WTC11 (cell line): ENCODE results near the gene NEK2. TPM values are rescaled to one million over a fixed set of nuclear protein-coding genes. Genes with fewer than 3 reads are reported as not detected.
A peak's percentile ranks its signal among the peaks of the same experiment; 100 is the strongest.

Experiments
- ATAC-seq: fragments of 200-7000 bp; cut with Tn5 transposase; 2 replicates; pipeline ENCODE4 v1.10.0; 2021; ENCODE audit warnings: mild to moderate bottlenecking, moderate library complexity
- CTCF ChIA-PET: fragments of 300-600 bp; sonication (Branson Sonifier 250); formaldehyde crosslinking; loops from one replicate; lab custom pipeline; 2021; ENCODE audit warnings: antibody characterized with exemption; lab: Charles Lee
- POLR2A ChIA-PET: fragments of 350-600 bp; sonication (Branson Sonifier 250); formaldehyde crosslinking; loops from one replicate; lab custom pipeline; 2021; ENCODE audit warnings: antibody characterized with exemption; lab: Charles Lee
- DNase-seq: peaks from one replicate; pipeline ENCODE4 v3.0.0; 2021; ENCODE audit warnings: low spot score
- H3K27ac Mint-ChIP-seq: 2 replicates; pipeline ENCODE4 v1.8.0; 2021; ENCODE audit warnings: mixed read lengths
- H3K27me3 Mint-ChIP-seq: 2 replicates; pipeline ENCODE4 v1.8.0; 2021; ENCODE audit warnings: low read depth, mild to moderate bottlenecking, moderate library complexity, mixed read lengths
- H3K36me3 Mint-ChIP-seq: 2 replicates; pipeline ENCODE4 v1.8.0; 2021; ENCODE audit warnings: mixed read lengths
- H3K4me1 Mint-ChIP-seq: 2 replicates; pipeline ENCODE4 v1.8.0; 2022; ENCODE audit warnings: mixed read lengths
- H3K4me3 Mint-ChIP-seq: 2 replicates; pipeline ENCODE4 v1.8.0; 2021; ENCODE audit warnings: mild to moderate bottlenecking, moderate library complexity, mixed read lengths
- H3K9me3 Mint-ChIP-seq: 2 replicates; pipeline ENCODE4 v1.8.0; 2021; ENCODE audit warnings: mixed read lengths
- ESRRA ChIP-seq: sonication (generic); formaldehyde crosslinking; IDR thresholded peaks from 2 replicates; pipeline ENCODE4 v1.8.1; 2022; ENCODE audit warnings: mild to moderate bottlenecking, missing genetic modification reagents, borderline replicate concordance
- FOXJ3 ChIP-seq: sonication (generic); formaldehyde crosslinking; IDR thresholded peaks from 2 replicates; pipeline ENCODE4 v1.9.0; 2021; ENCODE audit warnings: missing genetic modification reagents, mild to moderate bottlenecking, borderline replicate concordance
- JAZF1 ChIP-seq: fragments of 250-450 bp; sonication (Bioruptor Pico); IDR thresholded peaks from 2 replicates; pipeline ENCODE4 v1.9.0; 2021; ENCODE audit warnings: moderate library complexity, mild to moderate bottlenecking, inconsistent platforms
- SP1 ChIP-seq: sonication (generic); formaldehyde crosslinking; conservative IDR thresholded peaks from 2 replicates; pipeline ENCODE4 v1.8.1; 2022; ENCODE audit warnings: missing genetic modification reagents
- TCF7 ChIP-seq: sonication (generic); formaldehyde crosslinking; IDR thresholded peaks from 2 replicates; pipeline ENCODE4 v1.8.0; 2022; ENCODE audit warnings: mild to moderate bottlenecking, low read depth, missing genetic modification reagents, moderate library complexity
- TEAD1 ChIP-seq: sonication (generic); formaldehyde crosslinking; IDR thresholded peaks from 2 replicates; pipeline ENCODE4 v1.8.0; 2022; ENCODE audit warnings: mild to moderate bottlenecking, missing genetic modification reagents
- ZNF317 ChIP-seq: sonication (generic); formaldehyde crosslinking; IDR thresholded peaks from 2 replicates; pipeline ENCODE4 v1.8.1; 2023; ENCODE audit warnings: low read depth, mild to moderate bottlenecking, moderate library complexity, missing genetic modification reagents, borderline replicate concordance
- ZNF423 ChIP-seq: fragments of 250-450 bp; sonication (Bioruptor Pico); IDR thresholded peaks from 2 replicates; pipeline ENCODE4 v2.1.2; 2022; ENCODE audit warnings: mild to moderate bottlenecking, moderate library complexity
- ZNF671 ChIP-seq: fragments of 250-450 bp; sonication (Bioruptor Pico); IDR thresholded peaks from 2 replicates; pipeline ENCODE4 v1.8.0; 2021; ENCODE audit warnings: mild to moderate bottlenecking
- total RNA-seq: library from RNA; stranded (reverse); gene quantifications from 3 replicates; pipeline ENCODE4 v1.2.3, GENCODE V29; 2021
- TF ChIP-seq, protein P1 (sequence below): sonication (generic); formaldehyde crosslinking; IDR thresholded peaks from 2 replicates; pipeline ENCODE4 v1.8.0; 2022; ENCODE audit warnings: mild to moderate bottlenecking, missing genetic modification reagents
- TF ChIP-seq, protein P2 (sequence below): fragments of 250-450 bp; sonication (Bioruptor Pico); IDR thresholded peaks from 2 replicates; pipeline ENCODE4 v2.1.2; 2022; ENCODE audit warnings: mild to moderate bottlenecking, moderate library complexity
- TF ChIP-seq, protein P3 (sequence below): sonication (generic); formaldehyde crosslinking; IDR thresholded peaks from 2 replicates; pipeline ENCODE4 v1.8.1; 2023; ENCODE audit warnings: mild to moderate bottlenecking, missing genetic modification reagents, borderline replicate concordance
- TF ChIP-seq, protein P4 (sequence below): sonication (generic); formaldehyde crosslinking; IDR thresholded peaks from 2 replicates; pipeline ENCODE4 v1.8.1; 2022; ENCODE audit warnings: low read depth, mild to moderate bottlenecking, moderate library complexity, missing genetic modification reagents, borderline replicate concordance
- TF ChIP-seq, protein P5 (sequence below): sonication (generic); formaldehyde crosslinking; IDR thresholded peaks from 2 replicates; pipeline ENCODE4 v1.8.1; 2022; ENCODE audit warnings: mild to moderate bottlenecking, missing genetic modification reagents, moderate library complexity, borderline replicate concordance
- TF ChIP-seq, protein P6 (sequence below): sonication (generic); formaldehyde crosslinking; IDR thresholded peaks from 2 replicates; pipeline ENCODE4 v1.8.0; 2023; ENCODE audit warnings: missing genetic modification reagents, mild to moderate bottlenecking, borderline replicate concordance

Gene NEK2
- total RNA-seq, 1 experiment from 2014 or later: 23.5 TPM

DNA sequence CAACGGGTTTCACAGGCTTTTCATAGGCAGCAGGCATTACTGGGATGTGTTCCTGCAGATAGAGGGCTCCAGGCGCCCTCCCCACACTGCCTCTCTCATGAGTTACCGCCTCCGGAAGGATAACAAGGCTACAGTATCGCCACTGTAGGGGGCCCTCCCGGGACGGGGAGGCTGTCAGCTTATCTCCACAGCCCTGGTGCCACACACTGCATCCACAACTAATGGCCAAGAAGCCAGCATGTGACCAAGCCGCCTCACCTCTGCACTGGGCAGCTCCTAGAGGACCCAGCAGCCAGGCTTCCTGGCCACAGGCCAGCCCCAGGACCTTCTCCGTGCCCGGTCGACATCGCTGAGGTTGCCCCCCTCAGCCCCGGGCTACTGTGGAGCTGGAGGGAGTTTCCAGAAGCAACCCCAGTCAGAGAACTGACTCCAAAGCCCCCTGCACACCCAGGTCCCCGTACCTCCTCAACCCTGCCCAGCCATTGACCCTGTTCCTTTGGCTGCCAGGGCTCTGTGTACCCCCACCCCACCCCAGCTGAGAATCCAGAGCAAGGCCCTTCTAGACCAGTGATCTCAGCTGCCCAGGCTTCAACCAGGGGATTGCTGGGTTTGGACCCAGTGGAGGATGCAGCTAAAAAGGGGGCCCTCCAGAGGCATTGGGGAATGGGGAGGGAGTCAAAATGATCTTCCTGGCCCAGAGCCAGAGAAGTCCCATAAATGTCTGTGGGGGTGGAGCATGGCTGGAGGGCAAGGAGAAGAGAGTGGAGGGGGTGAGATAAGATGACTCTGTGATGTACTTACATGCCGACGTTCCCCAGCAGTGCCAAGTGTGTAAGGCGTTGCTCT, 45.0 kb downstream of the NEK2 start:
- TF ChIP-seq SP1 (no peak), ZNF317 (CRISPR knock-in tag) (no peak), TCF7 (no peak), ZNF423 (CRISPR knock-in tag) (no peak)
- TF ChIP-seq, protein P1, sequence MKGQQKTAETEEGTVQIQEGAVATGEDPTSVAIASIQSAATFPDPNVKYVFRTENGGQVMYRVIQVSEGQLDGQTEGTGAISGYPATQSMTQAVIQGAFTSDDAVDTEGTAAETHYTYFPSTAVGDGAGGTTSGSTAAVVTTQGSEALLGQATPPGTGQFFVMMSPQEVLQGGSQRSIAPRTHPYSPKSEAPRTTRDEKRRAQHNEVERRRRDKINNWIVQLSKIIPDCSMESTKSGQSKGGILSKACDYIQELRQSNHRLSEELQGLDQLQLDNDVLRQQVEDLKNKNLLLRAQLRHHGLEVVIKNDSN (CRISPR knock-in tag): no peak
- TF ChIP-seq, protein P2, sequence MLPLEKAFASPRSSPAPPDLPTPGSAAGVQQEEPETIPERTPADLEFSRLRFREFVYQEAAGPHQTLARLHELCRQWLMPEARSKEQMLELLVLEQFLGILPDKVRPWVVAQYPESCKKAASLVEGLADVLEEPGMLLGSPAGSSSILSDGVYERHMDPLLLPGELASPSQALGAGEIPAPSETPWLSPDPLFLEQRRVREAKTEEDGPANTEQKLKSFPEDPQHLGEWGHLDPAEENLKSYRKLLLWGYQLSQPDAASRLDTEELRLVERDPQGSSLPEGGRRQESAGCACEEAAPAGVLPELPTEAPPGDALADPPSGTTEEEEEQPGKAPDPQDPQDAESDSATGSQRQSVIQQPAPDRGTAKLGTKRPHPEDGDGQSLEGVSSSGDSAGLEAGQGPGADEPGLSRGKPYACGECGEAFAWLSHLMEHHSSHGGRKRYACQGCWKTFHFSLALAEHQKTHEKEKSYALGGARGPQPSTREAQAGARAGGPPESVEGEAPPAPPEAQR (CRISPR knock-in tag): no peak
- TF ChIP-seq, protein P3, sequence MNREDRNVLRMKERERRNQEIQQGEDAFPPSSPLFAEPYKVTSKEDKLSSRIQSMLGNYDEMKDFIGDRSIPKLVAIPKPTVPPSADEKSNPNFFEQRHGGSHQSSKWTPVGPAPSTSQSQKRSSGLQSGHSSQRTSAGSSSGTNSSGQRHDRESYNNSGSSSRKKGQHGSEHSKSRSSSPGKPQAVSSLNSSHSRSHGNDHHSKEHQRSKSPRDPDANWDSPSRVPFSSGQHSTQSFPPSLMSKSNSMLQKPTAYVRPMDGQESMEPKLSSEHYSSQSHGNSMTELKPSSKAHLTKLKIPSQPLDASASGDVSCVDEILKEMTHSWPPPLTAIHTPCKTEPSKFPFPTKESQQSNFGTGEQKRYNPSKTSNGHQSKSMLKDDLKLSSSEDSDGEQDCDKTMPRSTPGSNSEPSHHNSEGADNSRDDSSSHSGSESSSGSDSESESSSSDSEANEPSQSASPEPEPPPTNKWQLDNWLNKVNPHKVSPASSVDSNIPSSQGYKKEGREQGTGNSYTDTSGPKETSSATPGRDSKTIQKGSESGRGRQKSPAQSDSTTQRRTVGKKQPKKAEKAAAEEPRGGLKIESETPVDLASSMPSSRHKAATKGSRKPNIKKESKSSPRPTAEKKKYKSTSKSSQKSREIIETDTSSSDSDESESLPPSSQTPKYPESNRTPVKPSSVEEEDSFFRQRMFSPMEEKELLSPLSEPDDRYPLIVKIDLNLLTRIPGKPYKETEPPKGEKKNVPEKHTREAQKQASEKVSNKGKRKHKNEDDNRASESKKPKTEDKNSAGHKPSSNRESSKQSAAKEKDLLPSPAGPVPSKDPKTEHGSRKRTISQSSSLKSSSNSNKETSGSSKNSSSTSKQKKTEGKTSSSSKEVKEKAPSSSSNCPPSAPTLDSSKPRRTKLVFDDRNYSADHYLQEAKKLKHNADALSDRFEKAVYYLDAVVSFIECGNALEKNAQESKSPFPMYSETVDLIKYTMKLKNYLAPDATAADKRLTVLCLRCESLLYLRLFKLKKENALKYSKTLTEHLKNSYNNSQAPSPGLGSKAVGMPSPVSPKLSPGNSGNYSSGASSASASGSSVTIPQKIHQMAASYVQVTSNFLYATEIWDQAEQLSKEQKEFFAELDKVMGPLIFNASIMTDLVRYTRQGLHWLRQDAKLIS (CRISPR knock-in tag): no peak
- TF ChIP-seq, protein P4, sequence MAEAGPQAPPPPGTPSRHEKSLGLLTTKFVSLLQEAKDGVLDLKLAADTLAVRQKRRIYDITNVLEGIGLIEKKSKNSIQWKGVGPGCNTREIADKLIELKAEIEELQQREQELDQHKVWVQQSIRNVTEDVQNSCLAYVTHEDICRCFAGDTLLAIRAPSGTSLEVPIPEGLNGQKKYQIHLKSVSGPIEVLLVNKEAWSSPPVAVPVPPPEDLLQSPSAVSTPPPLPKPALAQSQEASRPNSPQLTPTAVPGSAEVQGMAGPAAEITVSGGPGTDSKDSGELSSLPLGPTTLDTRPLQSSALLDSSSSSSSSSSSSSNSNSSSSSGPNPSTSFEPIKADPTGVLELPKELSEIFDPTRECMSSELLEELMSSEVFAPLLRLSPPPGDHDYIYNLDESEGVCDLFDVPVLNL (CRISPR knock-in tag): no peak
- TF ChIP-seq, protein P5, sequence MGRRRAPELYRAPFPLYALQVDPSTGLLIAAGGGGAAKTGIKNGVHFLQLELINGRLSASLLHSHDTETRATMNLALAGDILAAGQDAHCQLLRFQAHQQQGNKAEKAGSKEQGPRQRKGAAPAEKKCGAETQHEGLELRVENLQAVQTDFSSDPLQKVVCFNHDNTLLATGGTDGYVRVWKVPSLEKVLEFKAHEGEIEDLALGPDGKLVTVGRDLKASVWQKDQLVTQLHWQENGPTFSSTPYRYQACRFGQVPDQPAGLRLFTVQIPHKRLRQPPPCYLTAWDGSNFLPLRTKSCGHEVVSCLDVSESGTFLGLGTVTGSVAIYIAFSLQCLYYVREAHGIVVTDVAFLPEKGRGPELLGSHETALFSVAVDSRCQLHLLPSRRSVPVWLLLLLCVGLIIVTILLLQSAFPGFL (CRISPR knock-in tag): no peak
- CTCF ChIA-PET: interaction anchor here (1.0 to 1.7 kb wide), 3 partner anchors 13 to 154 kb away, joined by 3 to 4 read pairs (median 3); partner anchors contain the start of gene SLC30A1
- Mint-ChIP-seq H3K36me3 (no peaks in the 10 kb centered on the region), H3K4me3 (no peak overlapping the region), H3K27me3 (no peaks in the 10 kb centered on the region; the same call in 1 of the 2 replicates), H3K27ac (no peak overlapping the region), H3K4me1 (no peaks in the 10 kb centered on the region; the same call in 1 of the 2 replicates), H3K9me3 (no peaks in the 10 kb centered on the region)
- POLR2A ChIA-PET: no interaction called here
- ATAC-seq (peak; percentile 88), DNase-seq (peak; percentile 43)

DNA sequence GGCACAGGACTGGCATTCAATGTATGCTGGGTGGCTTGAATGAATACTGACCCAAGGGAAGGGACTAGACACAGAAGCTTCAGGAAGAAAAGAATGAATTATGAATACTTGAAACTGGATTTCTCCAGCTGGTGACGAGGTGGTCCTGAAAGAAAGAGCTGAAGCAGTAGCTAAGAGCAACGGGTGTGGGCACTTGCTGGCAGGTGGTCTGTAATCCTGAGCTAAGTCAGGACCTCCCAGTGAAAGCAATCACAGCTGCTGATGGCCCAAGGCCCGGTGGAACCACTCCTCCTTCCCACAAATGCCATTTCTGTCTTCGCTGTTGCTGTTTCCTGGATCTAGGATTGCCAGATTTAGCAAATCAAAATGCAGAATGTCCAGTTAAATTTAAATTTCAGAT, 47.0 kb downstream of the NEK2 start:
- Mint-ChIP-seq H3K9me3 (no peaks in the 10 kb centered on the region), H3K4me1 (no peaks in the 10 kb centered on the region; the same call in 1 of the 2 replicates), H3K27me3 (no peaks in the 10 kb centered on the region; the same call in 1 of the 2 replicates), H3K4me3 (no peak overlapping the region), H3K27ac (no peak overlapping the region), H3K36me3 (no peaks in the 10 kb centered on the region)
- ChIA-PET POLR2A (no interaction called here), CTCF (interaction anchor here (1.0 to 1.4 kb wide), 2 partner anchors 17 to 27 kb away, joined by 3 to 4 read pairs; no protein-coding TSS in a partner anchor)
- TF ChIP-seq JAZF1 (CRISPR knock-in tag): no peak
- no peak for TF ChIP-seq ESRRA (CRISPR knock-in tag)
- TF ChIP-seq, protein P6, sequence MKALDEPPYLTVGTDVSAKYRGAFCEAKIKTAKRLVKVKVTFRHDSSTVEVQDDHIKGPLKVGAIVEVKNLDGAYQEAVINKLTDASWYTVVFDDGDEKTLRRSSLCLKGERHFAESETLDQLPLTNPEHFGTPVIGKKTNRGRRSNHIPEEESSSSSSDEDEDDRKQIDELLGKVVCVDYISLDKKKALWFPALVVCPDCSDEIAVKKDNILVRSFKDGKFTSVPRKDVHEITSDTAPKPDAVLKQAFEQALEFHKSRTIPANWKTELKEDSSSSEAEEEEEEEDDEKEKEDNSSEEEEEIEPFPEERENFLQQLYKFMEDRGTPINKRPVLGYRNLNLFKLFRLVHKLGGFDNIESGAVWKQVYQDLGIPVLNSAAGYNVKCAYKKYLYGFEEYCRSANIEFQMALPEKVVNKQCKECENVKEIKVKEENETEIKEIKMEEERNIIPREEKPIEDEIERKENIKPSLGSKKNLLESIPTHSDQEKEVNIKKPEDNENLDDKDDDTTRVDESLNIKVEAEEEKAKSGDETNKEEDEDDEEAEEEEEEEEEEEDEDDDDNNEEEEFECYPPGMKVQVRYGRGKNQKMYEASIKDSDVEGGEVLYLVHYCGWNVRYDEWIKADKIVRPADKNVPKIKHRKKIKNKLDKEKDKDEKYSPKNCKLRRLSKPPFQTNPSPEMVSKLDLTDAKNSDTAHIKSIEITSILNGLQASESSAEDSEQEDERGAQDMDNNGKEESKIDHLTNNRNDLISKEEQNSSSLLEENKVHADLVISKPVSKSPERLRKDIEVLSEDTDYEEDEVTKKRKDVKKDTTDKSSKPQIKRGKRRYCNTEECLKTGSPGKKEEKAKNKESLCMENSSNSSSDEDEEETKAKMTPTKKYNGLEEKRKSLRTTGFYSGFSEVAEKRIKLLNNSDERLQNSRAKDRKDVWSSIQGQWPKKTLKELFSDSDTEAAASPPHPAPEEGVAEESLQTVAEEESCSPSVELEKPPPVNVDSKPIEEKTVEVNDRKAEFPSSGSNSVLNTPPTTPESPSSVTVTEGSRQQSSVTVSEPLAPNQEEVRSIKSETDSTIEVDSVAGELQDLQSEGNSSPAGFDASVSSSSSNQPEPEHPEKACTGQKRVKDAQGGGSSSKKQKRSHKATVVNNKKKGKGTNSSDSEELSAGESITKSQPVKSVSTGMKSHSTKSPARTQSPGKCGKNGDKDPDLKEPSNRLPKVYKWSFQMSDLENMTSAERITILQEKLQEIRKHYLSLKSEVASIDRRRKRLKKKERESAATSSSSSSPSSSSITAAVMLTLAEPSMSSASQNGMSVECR: no peak
- TF ChIP-seq TEAD1 (CRISPR knock-in tag): no peak
- TF ChIP-seq ZNF671 (CRISPR knock-in tag): no peak
- no peak for TF ChIP-seq TCF7
- TF ChIP-seq FOXJ3 (CRISPR knock-in tag): no peak
- ATAC-seq (no peak), DNase-seq (no peak)
